GM23248 (cell line): Measurements from ENCODE around the gene ERCC6L. TPM values are rescaled to one million over a fixed set of nuclear protein-coding genes. Genes with fewer than 3 reads are reported as not detected.
A peak's percentile ranks its signal among the peaks of the same experiment; 100 is the strongest.

Source experiments
- DNase-seq: peaks from one replicate; pipeline ENCODE4 v3.0.0-alpha.2; 2015
- H2AFZ ChIP-seq: fragments of 200-600 bp; sonication (generic); 2 replicates; pipeline ENCODE4 v1.6.1; 2016; ENCODE audit warnings: antibody characterized with exemption
- H3F3A ChIP-seq: fragments of 200-600 bp; sonication (generic); 2 replicates; pipeline ENCODE4 v1.6.1; 2016; ENCODE audit warnings: mild to moderate bottlenecking, antibody characterized with exemption, mixed run types; ENCODE audit not compliant: insufficient read depth
- H3K27ac ChIP-seq: fragments of 200-600 bp; sonication (generic); 2 replicates; pipeline ENCODE4 v1.5.1; 2016; ENCODE audit warnings: mild to moderate bottlenecking
- H3K27me3 ChIP-seq: fragments of 200-600 bp; sonication (generic); replicated peaks from 2 replicates; pipeline ENCODE4 v1.6.1; 2016; ENCODE audit warnings: mild to moderate bottlenecking; ENCODE audit not compliant: insufficient read depth
- H3K36me3 ChIP-seq: fragments of 200-600 bp; sonication (generic); 2 replicates; pipeline ENCODE4 v1.6.1; 2016; ENCODE audit warnings: low read depth, mild to moderate bottlenecking
- H3K4me1 ChIP-seq: fragments of 200-600 bp; sonication (generic); 2 replicates; pipeline ENCODE4 v1.6.1; 2016; ENCODE audit warnings: mild to moderate bottlenecking; ENCODE audit not compliant: insufficient read depth
- H3K4me2 ChIP-seq: fragments of 200-600 bp; sonication (generic); one replicate; pipeline ENCODE4 v1.6.1; 2016; ENCODE audit warnings: mild to moderate bottlenecking; ENCODE audit not compliant: unreplicated experiment
- H3K4me3 ChIP-seq: fragments of 200-600 bp; sonication (generic); 2 replicates; pipeline ENCODE4 v1.5.1; 2016; ENCODE audit warnings: mild to moderate bottlenecking
- H3K79me2 ChIP-seq: fragments of 200-600 bp; sonication (generic); 2 replicates; pipeline ENCODE4 v1.6.1; 2016; ENCODE audit warnings: mild to moderate bottlenecking; ENCODE audit not compliant: insufficient read depth
- H3K9ac ChIP-seq: fragments of 200-600 bp; sonication (generic); 2 replicates; pipeline ENCODE4 v1.6.1; 2016; ENCODE audit warnings: mild to moderate bottlenecking
- H3K9me2 ChIP-seq: fragments of 200-600 bp; sonication (generic); 2 replicates; pipeline ENCODE4 v1.6.1; 2016; ENCODE audit warnings: mixed run types, mild to moderate bottlenecking, moderate library complexity; ENCODE audit not compliant: insufficient read depth
- H3K9me3 ChIP-seq: fragments of 200-600 bp; sonication (generic); one replicate; pipeline ENCODE4 v1.6.1; 2017; ENCODE audit warnings: low read depth
- H4K20me1 ChIP-seq: fragments of 200-600 bp; sonication (generic); 2 replicates; pipeline ENCODE4 v1.6.0; 2016; ENCODE audit not compliant: insufficient read depth
- EZH2 ChIP-seq: fragments of 200-600 bp; sonication (generic); IDR thresholded peaks from 2 replicates; pipeline ENCODE4 v1.6.1; 2018; ENCODE audit warnings: antibody characterized with exemption, mild to moderate bottlenecking; ENCODE audit not compliant: insufficient read depth, poor library complexity, severe bottlenecking
- EZH2phosphoT487 ChIP-seq: fragments of 200-600 bp; sonication (generic); IDR thresholded peaks from 2 replicates; pipeline ENCODE4 v1.6.1; 2018; ENCODE audit warnings: antibody characterized with exemption, moderate library complexity, mild to moderate bottlenecking, low read depth; ENCODE audit not compliant: insufficient read depth
- WGBS, 2 experiments: methylation state at CpG; one replicate each; pipeline ENCODE4 v1.1.6; 2015 to 2017; ENCODE audit warnings: low lambda C conversion rate in 2 of 2, low coverage in 1 of 2; ENCODE audit errors: missing lambda C conversion rate in 2 of 2; 5-methylcytosine and 5-hydroxymethylcytosine counted together
- in situ Hi-C: fragments of 300-500 bp; cut with MboI; formaldehyde crosslinking; loops from 2 replicates; pipeline ENCODE4 v1.15.0; 2020
- polyA plus RNA-seq: library from polyadenylated mRNA; unstranded; fragments of >200 nt; fragmentation: Nextera tagmentation; extraction: Ambion mirVana; gene quantifications from 2 replicates; pipeline ENCODE4 v1.2.1, GENCODE V29; 2016
- total RNA-seq: library from RNA; depleted of rRNA; stranded (reverse); fragments of >200 nt; shearing (Covaris generic); gene quantifications from 2 replicates; pipeline ENCODE4 v1.2.3, GENCODE V29; 2014

ERCC6L gene
- total and polyA plus RNA-seq, 2 experiments from 2014 or later, result 1.9 to 2.1 TPM

GRCh38 chrX:72274526-72274925 lies 35.7 kb upstream of the ERCC6L start:
- WGBS, 2 experiments, result 61 to 62% methylated on average over 5 of the region's 5 CpGs
- peak overlapping the region; percentile 99 for H3K9ac ChIP-seq
- DNase-seq, result no peak

GRCh38 chrX:72273718-72274117 lies 34.9 kb upstream of the ERCC6L start:
- Histone ChIP-seq H3K36me3 (peaks cover 36% of the 10 kb centered on the region), H3K27ac (peak overlapping the region; percentile 18; the same call in 1 of the 2 replicates), H3K4me2 (no peak overlapping the region), H3K4me1 (peaks cover 47% of the 10 kb centered on the region), H3K27me3 (no peaks in the 10 kb centered on the region), H3K9ac (0 out of 2 replicates have a peak overlapping the region, but pooled peaks have one; percentile 99), H3K9me3 (no peaks in the 10 kb centered on the region), H3K4me3 (no peak overlapping the region), H3K79me2 (peaks cover 44% of the 10 kb centered on the region), H4K20me1 (peaks cover 8% of the 10 kb centered on the region; the same call in 1 of the 2 replicates), H3K9me2 (no peaks in the 10 kb centered on the region), H2AFZ (no peak overlapping the region), H3F3A (peaks cover 73% of the 10 kb centered on the region)
- 83 to 88% methylated on average over 6 of the region's 6 CpGs for WGBS, 2 experiments
- in situ Hi-C loops, result no loop called here
- TF ChIP-seq EZH2 (no peak), EZH2phosphoT487 (no peak)
- DNase-seq, result no peak

More at GRCh38 chrX:72274526-72274925, 35.7 kb upstream of the ERCC6L start:
- Histone ChIP-seq H2AFZ (no peak overlapping the region), H4K20me1 (peaks cover 8% of the 10 kb centered on the region; the same call in 1 of the 2 replicates), H3K27me3 (no peaks in the 10 kb centered on the region), H3K9me3 (no peaks in the 10 kb centered on the region), H3K4me1 (peaks cover 39% of the 10 kb centered on the region), H3K36me3 (peaks cover 36% of the 10 kb centered on the region), H3K27ac (peak overlapping the region; percentile 18; the same call in 1 of the 2 replicates), H3K79me2 (peaks cover 44% of the 10 kb centered on the region), H3K4me3 (peak overlapping the region; percentile 98), H3F3A (peaks cover 65% of the 10 kb centered on the region), H3K4me2 (peak overlapping the region; percentile 91), H3K9me2 (no peaks in the 10 kb centered on the region)
- TF ChIP-seq EZH2phosphoT487, result no peak
- in situ Hi-C loops, result no loop called here

- no peaks in the 10 kb centered on the region for H3K9me3 ChIP-seq
- no peaks in the 10 kb centered on the region for H3K9me2 ChIP-seq
- no peak overlapping the region for H3K9ac ChIP-seq
- H3K27me3 ChIP-seq, result no peaks in the 10 kb centered on the region
- DNase-seq, result peak; percentile 75
- in situ Hi-C loops, result no loop called here
- H3F3A ChIP-seq, result peaks cover 81% of the 10 kb centered on the region
- H3K27ac ChIP-seq, result peak overlapping the region; percentile 37
- 0 to 8% methylated on average over 3 of the region's 3 CpGs for WGBS, 2 experiments
- peaks cover 42% of the 10 kb centered on the region for H3K36me3 ChIP-seq
- H3K4me2 ChIP-seq, result no peak overlapping the region
- peaks cover 44% of the 10 kb centered on the region for H3K79me2 ChIP-seq
- no peak overlapping the region for H3K4me3 ChIP-seq
- H3K4me1 ChIP-seq, result peaks cover 53% of the 10 kb centered on the region
- H4K20me1 ChIP-seq, result peaks cover 8% of the 10 kb centered on the region; the same call in 1 of the 2 replicates
- H2AFZ ChIP-seq, result no peak overlapping the region
- no peak for TF ChIP-seq EZH2phosphoT487
- no peak for TF ChIP-seq EZH2
Observed at GRCh38 chrX:72272868-72273267, 34.0 kb upstream of the ERCC6L start.

- no peaks in the 10 kb centered on the region for H3K9me2 ChIP-seq
- H3K9me3 ChIP-seq, result no peaks in the 10 kb centered on the region
- TF ChIP-seq EZH2 (no peak), EZH2phosphoT487 (no peak)
- no peak overlapping the region for H2AFZ ChIP-seq
- H3F3A ChIP-seq, result peaks cover 81% of the 10 kb centered on the region
- no peaks in the 10 kb centered on the region for H3K27me3 ChIP-seq
- H4K20me1 ChIP-seq, result peaks cover 8% of the 10 kb centered on the region; the same call in 1 of the 2 replicates
- H3K4me3 ChIP-seq, result no peak overlapping the region
- H3K36me3 ChIP-seq, result peaks cover 44% of the 10 kb centered on the region
- in situ Hi-C loops, result no loop called here
- 0 out of 2 replicates have a peak overlapping the region, but pooled peaks have one; percentile 37 for H3K27ac ChIP-seq
- H3K4me1 ChIP-seq, result peaks cover 53% of the 10 kb centered on the region
- H3K4me2 ChIP-seq, result no peak overlapping the region
- no peak for DNase-seq
- 70 to 78% methylated on average over 3 of the region's 3 CpGs for WGBS, 2 experiments
- H3K79me2 ChIP-seq, result peaks cover 42% of the 10 kb centered on the region
- H3K9ac ChIP-seq, result no peak overlapping the region
Observed at GRCh38 chrX:72271812-72272211, 33.0 kb upstream of the ERCC6L start.
